Hair follicular keratinocyte (primary cell): ENCODE data around the gene TSPAN18. TPM values are rescaled to one million over a fixed set of nuclear protein-coding genes. Genes with fewer than 3 reads are reported as not detected.

Experiments
- total RNA-seq: library from RNA; depleted of rRNA; stranded (reverse); fragments of >200 nt; gene quantifications from 2 replicates; pipeline ENCODE4 v1.2.3, GENCODE V29; 2015

TSPAN18 gene
- 0.15 TPM in 1 of 2 replicates, not detected in the other for total RNA-seq

GRCh38 chr11:44726283-44727113, at the start of gene TSPAN18:
Gene TSPAN18, plus strand, starts transcription at chr11:44726962. Its CDS starts 179,455 bp downstream, at chr11:44906417.

GRCh38 chr11:44950625-44951476, 224.1 kb downstream of the TSPAN18 start, which contains the start of gene TP53I11:
Gene TP53I11, minus strand, starts transcription at chr11:44950883. Its CDS starts 12,548 bp downstream, at chr11:44938335.

Other genes with a start within 250 kb of the TSPAN18 start
- 36.4 and 69.7 TPM in 2 replicates for gene CD82, start 161.3 kb upstream of the TSPAN18 start, total RNA-seq
- gene TP53I11, start 223.9 kb downstream of the TSPAN18 start, total RNA-seq: 48.4 and 49.4 TPM in 2 replicates